CD4-positive, alpha-beta T cell (primary cell): Measurements from ENCODE around the gene C11orf68. TPM values are rescaled to one million over a fixed set of nuclear protein-coding genes. Genes with fewer than 3 reads are reported as not detected.

Experiments
- ATAC-seq: fragments of 200-7000 bp; cut with Tn5 transposase; one replicate; pipeline ENCODE4 v1.10.0; 2022; ENCODE audit warnings: mild to moderate bottlenecking; ENCODE audit not compliant: poor library complexity
- CTCF ChIA-PET: fragments of 350-600 bp; sonication (Branson Sonifier 250); formaldehyde crosslinking; loops from one replicate; lab custom pipeline; 2021; ENCODE audit warnings: antibody characterized with exemption, inconsistent platforms; lab: Charles Lee
- POLR2A ChIA-PET: fragments of 350-600 bp; sonication (Branson Sonifier 250); formaldehyde crosslinking; loops from one replicate; lab custom pipeline; 2021; ENCODE audit warnings: antibody characterized with exemption, inconsistent platforms; lab: Charles Lee
- DNase-seq, 14 experiments: peaks; one replicate each; pipeline ENCODE4 v3.0.0-alpha.2; 2013 to 2020; ENCODE audit warnings: mixed read lengths in 2 of 14
- H3K27ac ChIP-seq, 2 donors: one replicate each; pipeline versions ENCODE4 v1.5.1 to v1.7.0; 2013; ENCODE audit warnings: low read length in 2 of 2, low read depth in 1 of 2, mild to moderate bottlenecking in 1 of 2
- H3K27me3 ChIP-seq, 2 experiments: 1 replicate in 1 of 2; 2 replicates in 1 of 2; pipeline versions ENCODE4 v1.6.1 to v1.7.0; 2013; ENCODE audit warnings: low read length in 2 of 2, control low read depth in 1 of 2, mild to moderate bottlenecking in 1 of 2, moderate library complexity in 1 of 2; ENCODE audit not compliant: insufficient read depth in 2 of 2, control insufficient read depth in 1 of 2
- H3K36me3 ChIP-seq: one replicate; pipeline ENCODE4 v1.6.1; 2013; ENCODE audit warnings: low read length, control low read depth; ENCODE audit not compliant: insufficient read depth
- H3K4me1 ChIP-seq: one replicate; pipeline ENCODE4 v1.6.1; 2013; ENCODE audit warnings: low read length, control low read depth; ENCODE audit not compliant: insufficient read depth
- H3K4me3 ChIP-seq: one replicate; pipeline ENCODE4 v1.5.1; 2013; ENCODE audit warnings: mild to moderate bottlenecking, low read length, moderate library complexity
- H3K9me3 ChIP-seq, 2 experiments: 1 replicate in 1 of 2; 2 replicates in 1 of 2; pipeline versions ENCODE4 v1.6.1 to v1.7.0; 2013; ENCODE audit warnings: low read length in 2 of 2, mild to moderate bottlenecking in 2 of 2, control low read depth in 1 of 2, moderate library complexity in 1 of 2; ENCODE audit not compliant: control insufficient read depth in 1 of 2, insufficient read depth in 1 of 2
- H3K27ac Mint-ChIP-seq: one replicate; pipeline ENCODE4 v1.8.0; 2020; ENCODE audit warnings: mixed read lengths
- H3K27me3 Mint-ChIP-seq: one replicate; pipeline ENCODE4 v1.8.0; 2021; ENCODE audit warnings: mixed read lengths
- H3K36me3 Mint-ChIP-seq: one replicate; pipeline ENCODE4 v1.8.0; 2021; ENCODE audit warnings: low read depth, mixed read lengths
- H3K4me1 Mint-ChIP-seq: one replicate; pipeline ENCODE4 v1.8.0; 2021; ENCODE audit warnings: low read depth, mixed read lengths
- H3K4me3 Mint-ChIP-seq: one replicate; pipeline ENCODE4 v1.8.0; 2020; ENCODE audit warnings: mild to moderate bottlenecking, mixed read lengths
- H3K9me3 Mint-ChIP-seq: one replicate; pipeline ENCODE4 v1.8.0; 2020; ENCODE audit warnings: mixed read lengths
- CTCF ChIP-seq: fragments of 200-600 bp; IDR thresholded peaks from one replicate; pipeline ENCODE4 v1.8.0; 2022; ENCODE audit warnings: antibody characterized with exemption, mild to moderate bottlenecking
- intact Hi-C, 2 experiments: fragments of 100-400 bp; cut with DNase I in 1 of 2; cut with micrococcal nuclease in 1 of 2; formaldehyde crosslinking; loops; one replicate each; pipeline versions ENCODE4 v1.15.1 to v1.9.0; 2023 to 2025; cut with DNase I, micrococcal nuclease
- total RNA-seq, 174 experiments: library from RNA in 2 of 174; stranded (reverse) in 2 of 174; gene quantifications; one replicate each; pipeline ENCODE4 v1.2.3 and lab custom pipeline; 2021 to 2026

Gene C11orf68
- total RNA-seq, 2 experiments from 2014 or later, result 13.7 to 13.8 TPM

GRCh38 chr11:65885808-65886536 lies 32.9 kb downstream of the C11orf68 start:
- ChIA-PET CTCF (interaction anchor here (0.7 to 5.2 kb wide), 4 partner anchors 26 to 498 kb away, joined by 4 to 80 read pairs (median 21); partner anchors contain the start of genes CFL1 and MUS81), POLR2A (interaction anchor here (0.8 to 3.0 kb wide), 6 partner anchors 8 to 174 kb away, joined by 3 to 56 read pairs (median 6); partner anchors contain the start of genes BANF1, CFL1, EIF1AD and FOSL1)
- Mint-ChIP-seq H3K4me3 (peak overlapping the region; percentile 87), H3K4me1 (peaks cover 48% of the 10 kb centered on the region), H3K27me3 (no peaks in the 10 kb centered on the region), H3K9me3 (no peaks in the 10 kb centered on the region), H3K36me3 (peaks cover 53% of the 10 kb centered on the region), H3K27ac (peak overlapping the region; percentile 95)
- Histone ChIP-seq H3K4me3 (no peak overlapping the region), H3K9me3 (no peaks in the 10 kb centered on the region), H3K27me3 (no peaks in the 10 kb centered on the region), H3K27ac (no peak overlapping the region), H3K4me1 (peaks cover 51% of the 10 kb centered on the region), H3K36me3 (peaks cover 35% of the 10 kb centered on the region)
- DNase-seq, result peak in 1 of 14 experiments; percentile 17
- intact Hi-C loops, result loop anchor here in 1 of 2 experiments (10.0 kb wide), 1 partner anchor 171 kb away; the partner anchor contains the start of gene KAT5
- ATAC-seq, result no peak
- no peak for TF ChIP-seq CTCF

- Mint-ChIP-seq H3K4me3 (no peak overlapping the region), H3K27me3 (no peaks in the 10 kb centered on the region), H3K36me3 (peaks cover 52% of the 10 kb centered on the region), H3K4me1 (peaks cover 51% of the 10 kb centered on the region), H3K27ac (peak overlapping the region; percentile 75), H3K9me3 (no peaks in the 10 kb centered on the region)
- Histone ChIP-seq H3K4me3 (no peak overlapping the region), H3K4me1 (peaks cover 54% of the 10 kb centered on the region), H3K36me3 (peaks cover 35% of the 10 kb centered on the region), H3K27ac (no peak overlapping the region), H3K9me3 (no peaks in the 10 kb centered on the region), H3K27me3 (no peaks in the 10 kb centered on the region)
- POLR2A ChIA-PET, result interaction anchor here (0.6 to 3.0 kb wide), 15 partner anchors 9 to 388 kb away, joined by 3 to 56 read pairs (median 5); partner anchors contain the start of genes BANF1, CFL1, EIF1AD and FOSL1
- DNase-seq, result no peak
- no peak for ATAC-seq
- intact Hi-C loops, result loop anchor here in 1 of 2 experiments (10.0 kb wide), 1 partner anchor 170 kb away; the partner anchor contains the start of gene KAT5
- no peak for TF ChIP-seq CTCF
- CTCF ChIA-PET, result interaction anchor here (0.7 to 3.5 kb wide), 31 partner anchors 7 to 497 kb away, joined by 3 to 37 read pairs (median 5); partner anchors contain the start of genes BANF1, C11orf68, CFL1 and DRAP1
These were observed 33.6 kb downstream of the C11orf68 start for GRCh38 chr11:65885231-65885630.

- DNase-seq (peak; percentile 69 to 91 (median 80)), ATAC-seq (peak; percentile 47)
- peak; percentile 99 for TF ChIP-seq CTCF
- H3K36me3 Mint-ChIP-seq, result peaks cover 48% of the 10 kb centered on the region
- CTCF ChIA-PET, result interaction anchor here (0.7 to 3.5 kb wide), 34 partner anchors 8 to 173 kb away, joined by 3 to 37 read pairs (median 5); partner anchors contain the start of genes BANF1, C11orf68, CFL1 and DRAP1
- H3K4me3 ChIP-seq, result no peak overlapping the region
- H3K4me3 Mint-ChIP-seq, result peak overlapping the region; percentile 84
- H3K36me3 ChIP-seq, result peaks cover 35% of the 10 kb centered on the region
- intact Hi-C loops, result loop anchor here (1.0 to 10.0 kb wide), 3 partner anchors 24 to 170 kb away; partner anchors contain the start of genes KAT5 (in 1 of the 2) and MUS81 (in 1 of the 2)
- peaks cover 54% of the 10 kb centered on the region for H3K4me1 ChIP-seq
- H3K4me1 Mint-ChIP-seq, result peaks cover 49% of the 10 kb centered on the region
- H3K27ac Mint-ChIP-seq, result peak overlapping the region; percentile 75
- H3K27ac ChIP-seq, result no peak overlapping the region
- POLR2A ChIA-PET, result interaction anchor here (0.7 to 3.0 kb wide), 14 partner anchors 9 to 388 kb away, joined by 3 to 56 read pairs (median 6); partner anchors contain the start of genes BANF1, CFL1, EIF1AD and KAT5
- H3K27me3 ChIP-seq, result no peaks in the 10 kb centered on the region
- no peaks in the 10 kb centered on the region for H3K9me3 Mint-ChIP-seq
- no peaks in the 10 kb centered on the region for H3K27me3 Mint-ChIP-seq
- no peaks in the 10 kb centered on the region for H3K9me3 ChIP-seq
These were observed 34.2 kb downstream of the C11orf68 start for GRCh38 chr11:65884716-65885092.
